ENCODE data around the gene CTSZ.

Gene CTSZ

GRCh38 chr20:59026904-59027740 lies 20.1 kb upstream of the CTSZ start (continued):
- TF ChIP-seq ESRRG (CRISPR knock-in tag; IDR thresholded peaks at IDR 0.05) (no peak), CSRNP3 (CRISPR knock-in tag; IDR thresholded peaks at IDR 0.05) (no peak), GLIS3 (CRISPR knock-in tag; IDR thresholded peaks at IDR 0.05) (no peak), ZFP30 (CRISPR knock-in tag; IDR thresholded peaks at IDR 0.05) (no peak), ISL1 (CRISPR knock-in tag; IDR thresholded peaks at IDR 0.05) (no peak), TCF4 (CRISPR knock-in tag; IDR thresholded peaks at IDR 0.05; ENCODE audit: borderline replicate concordance) (no peak), RARB (CRISPR knock-in tag; IDR thresholded peaks at IDR 0.05) (no peak), CSDC2 (CRISPR knock-in tag; IDR thresholded peaks at IDR 0.05) (no peak)
- TF ChIP-seq, protein P1, sequence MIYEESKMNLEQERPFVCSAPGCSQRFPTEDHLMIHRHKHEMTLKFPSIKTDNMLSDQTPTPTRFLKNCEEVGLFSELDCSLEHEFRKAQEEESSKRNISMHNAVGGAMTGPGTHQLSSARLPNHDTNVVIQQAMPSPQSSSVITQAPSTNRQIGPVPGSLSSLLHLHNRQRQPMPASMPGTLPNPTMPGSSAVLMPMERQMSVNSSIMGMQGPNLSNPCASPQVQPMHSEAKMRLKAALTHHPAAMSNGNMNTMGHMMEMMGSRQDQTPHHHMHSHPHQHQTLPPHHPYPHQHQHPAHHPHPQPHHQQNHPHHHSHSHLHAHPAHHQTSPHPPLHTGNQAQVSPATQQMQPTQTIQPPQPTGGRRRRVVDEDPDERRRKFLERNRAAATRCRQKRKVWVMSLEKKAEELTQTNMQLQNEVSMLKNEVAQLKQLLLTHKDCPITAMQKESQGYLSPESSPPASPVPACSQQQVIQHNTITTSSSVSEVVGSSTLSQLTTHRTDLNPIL (CRISPR knock-in tag; IDR thresholded peaks at IDR 0.05; ENCODE audit: low read depth): no peak

GRCh38 chr20:59025511-59025910 lies 18.5 kb upstream of the CTSZ start:
- TF ChIP-seq ZNF70 (CRISPR knock-in tag; IDR thresholded peaks at IDR 0.05) (no peak), RARB (CRISPR knock-in tag; IDR thresholded peaks at IDR 0.05) (no peak), ESRRG (CRISPR knock-in tag; IDR thresholded peaks at IDR 0.05) (no peak), BACH2 (CRISPR knock-in tag; IDR thresholded peaks at IDR 0.05; ENCODE audit: borderline replicate concordance) (no peak), ZNF565 (CRISPR knock-in tag; conservative IDR thresholded peaks at IDR 0.05; ENCODE audit: low read depth) (no peak), TCF4 (CRISPR knock-in tag; IDR thresholded peaks at IDR 0.05; ENCODE audit: borderline replicate concordance) (no peak), PPARA (CRISPR knock-in tag; IDR thresholded peaks at IDR 0.05; ENCODE audit: borderline replicate concordance) (no peak)
- ATAC-seq: no peak

DNA sequence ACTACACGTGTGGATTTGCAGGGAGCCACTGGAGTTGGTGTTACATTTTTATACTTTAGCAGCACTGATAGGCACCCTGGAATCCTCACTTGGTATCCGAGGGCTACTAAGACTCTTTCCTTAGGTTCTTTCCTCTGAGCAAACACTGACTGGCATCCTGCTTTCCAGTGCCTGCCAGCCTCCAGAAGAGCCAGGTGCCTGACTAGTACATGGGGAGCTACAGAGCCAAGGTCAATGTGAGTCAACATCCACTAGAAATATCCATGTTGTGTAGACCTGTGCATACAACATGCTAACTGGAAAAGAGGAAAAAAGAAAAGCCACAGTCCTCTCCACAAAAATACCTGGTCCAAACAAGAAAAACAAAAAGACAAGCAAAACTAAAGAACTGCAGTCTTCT lies 18.0 kb upstream of the CTSZ start:
- TF ChIP-seq ZNF8 (CRISPR knock-in tag; IDR thresholded peaks at IDR 0.05) (no peak), ZC3H10 (CRISPR knock-in tag; IDR thresholded peaks at IDR 0.05) (no peak), PPARA (CRISPR knock-in tag; IDR thresholded peaks at IDR 0.05; ENCODE audit: borderline replicate concordance) (no peak), ESRRG (CRISPR knock-in tag; IDR thresholded peaks at IDR 0.05) (no peak), GLIS3 (CRISPR knock-in tag; IDR thresholded peaks at IDR 0.05) (no peak), ZNF565 (CRISPR knock-in tag; conservative IDR thresholded peaks at IDR 0.05; ENCODE audit: low read depth) (no peak), OSR1 (CRISPR knock-in tag; IDR thresholded peaks at IDR 0.05) (no peak), ZFP3 (CRISPR knock-in tag; IDR thresholded peaks at IDR 0.05) (no peak), ARNTL (CRISPR knock-in tag; IDR thresholded peaks at IDR 0.05; ENCODE audit: borderline replicate concordance, low read depth) (no peak)
- TF ChIP-seq, protein P1 (CRISPR knock-in tag; IDR thresholded peaks at IDR 0.05; ENCODE audit: low read depth): no peak
- TF ChIP-seq, protein P2, sequence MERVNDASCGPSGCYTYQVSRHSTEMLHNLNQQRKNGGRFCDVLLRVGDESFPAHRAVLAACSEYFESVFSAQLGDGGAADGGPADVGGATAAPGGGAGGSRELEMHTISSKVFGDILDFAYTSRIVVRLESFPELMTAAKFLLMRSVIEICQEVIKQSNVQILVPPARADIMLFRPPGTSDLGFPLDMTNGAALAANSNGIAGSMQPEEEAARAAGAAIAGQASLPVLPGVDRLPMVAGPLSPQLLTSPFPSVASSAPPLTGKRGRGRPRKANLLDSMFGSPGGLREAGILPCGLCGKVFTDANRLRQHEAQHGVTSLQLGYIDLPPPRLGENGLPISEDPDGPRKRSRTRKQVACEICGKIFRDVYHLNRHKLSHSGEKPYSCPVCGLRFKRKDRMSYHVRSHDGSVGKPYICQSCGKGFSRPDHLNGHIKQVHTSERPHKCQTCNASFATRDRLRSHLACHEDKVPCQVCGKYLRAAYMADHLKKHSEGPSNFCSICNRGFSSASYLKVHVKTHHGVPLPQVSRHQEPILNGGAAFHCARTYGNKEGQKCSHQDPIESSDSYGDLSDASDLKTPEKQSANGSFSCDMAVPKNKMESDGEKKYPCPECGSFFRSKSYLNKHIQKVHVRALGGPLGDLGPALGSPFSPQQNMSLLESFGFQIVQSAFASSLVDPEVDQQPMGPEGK (CRISPR knock-in tag; IDR thresholded peaks at IDR 0.05; ENCODE audit: borderline replicate concordance): no peak
- TF ChIP-seq, protein P3, sequence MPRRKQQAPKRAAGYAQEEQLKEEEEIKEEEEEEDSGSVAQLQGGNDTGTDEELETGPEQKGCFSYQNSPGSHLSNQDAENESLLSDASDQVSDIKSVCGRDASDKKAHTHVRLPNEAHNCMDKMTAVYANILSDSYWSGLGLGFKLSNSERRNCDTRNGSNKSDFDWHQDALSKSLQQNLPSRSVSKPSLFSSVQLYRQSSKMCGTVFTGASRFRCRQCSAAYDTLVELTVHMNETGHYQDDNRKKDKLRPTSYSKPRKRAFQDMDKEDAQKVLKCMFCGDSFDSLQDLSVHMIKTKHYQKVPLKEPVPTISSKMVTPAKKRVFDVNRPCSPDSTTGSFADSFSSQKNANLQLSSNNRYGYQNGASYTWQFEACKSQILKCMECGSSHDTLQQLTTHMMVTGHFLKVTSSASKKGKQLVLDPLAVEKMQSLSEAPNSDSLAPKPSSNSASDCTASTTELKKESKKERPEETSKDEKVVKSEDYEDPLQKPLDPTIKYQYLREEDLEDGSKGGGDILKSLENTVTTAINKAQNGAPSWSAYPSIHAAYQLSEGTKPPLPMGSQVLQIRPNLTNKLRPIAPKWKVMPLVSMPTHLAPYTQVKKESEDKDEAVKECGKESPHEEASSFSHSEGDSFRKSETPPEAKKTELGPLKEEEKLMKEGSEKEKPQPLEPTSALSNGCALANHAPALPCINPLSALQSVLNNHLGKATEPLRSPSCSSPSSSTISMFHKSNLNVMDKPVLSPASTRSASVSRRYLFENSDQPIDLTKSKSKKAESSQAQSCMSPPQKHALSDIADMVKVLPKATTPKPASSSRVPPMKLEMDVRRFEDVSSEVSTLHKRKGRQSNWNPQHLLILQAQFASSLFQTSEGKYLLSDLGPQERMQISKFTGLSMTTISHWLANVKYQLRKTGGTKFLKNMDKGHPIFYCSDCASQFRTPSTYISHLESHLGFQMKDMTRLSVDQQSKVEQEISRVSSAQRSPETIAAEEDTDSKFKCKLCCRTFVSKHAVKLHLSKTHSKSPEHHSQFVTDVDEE (CRISPR knock-in tag; IDR thresholded peaks at IDR 0.05): no peak
- no peak for ATAC-seq

All from SK-N-SH treated with all-trans-retinoic acid at 6 μM for 48 hours (cell line).